ENCODE measurements around the gene ADGRL1.

GRCh38 chr19:14138576-14139265 lies 67.2 kb downstream of the ADGRL1 start:
- TF ChIP-seq, protein P1, sequence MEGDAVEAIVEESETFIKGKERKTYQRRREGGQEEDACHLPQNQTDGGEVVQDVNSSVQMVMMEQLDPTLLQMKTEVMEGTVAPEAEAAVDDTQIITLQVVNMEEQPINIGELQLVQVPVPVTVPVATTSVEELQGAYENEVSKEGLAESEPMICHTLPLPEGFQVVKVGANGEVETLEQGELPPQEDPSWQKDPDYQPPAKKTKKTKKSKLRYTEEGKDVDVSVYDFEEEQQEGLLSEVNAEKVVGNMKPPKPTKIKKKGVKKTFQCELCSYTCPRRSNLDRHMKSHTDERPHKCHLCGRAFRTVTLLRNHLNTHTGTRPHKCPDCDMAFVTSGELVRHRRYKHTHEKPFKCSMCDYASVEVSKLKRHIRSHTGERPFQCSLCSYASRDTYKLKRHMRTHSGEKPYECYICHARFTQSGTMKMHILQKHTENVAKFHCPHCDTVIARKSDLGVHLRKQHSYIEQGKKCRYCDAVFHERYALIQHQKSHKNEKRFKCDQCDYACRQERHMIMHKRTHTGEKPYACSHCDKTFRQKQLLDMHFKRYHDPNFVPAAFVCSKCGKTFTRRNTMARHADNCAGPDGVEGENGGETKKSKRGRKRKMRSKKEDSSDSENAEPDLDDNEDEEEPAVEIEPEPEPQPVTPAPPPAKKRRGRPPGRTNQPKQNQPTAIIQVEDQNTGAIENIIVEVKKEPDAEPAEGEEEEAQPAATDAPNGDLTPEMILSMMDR (IDR thresholded peaks at IDR 0.05; ENCODE audit: low read depth, low read length, poor library complexity, severe bottlenecking), result no peak
- no peak for TF ChIP-seq EZH2phosphoT487 (IDR thresholded peaks at IDR 0.05; ENCODE audit: borderline replicate concordance, low read length)

All from DOHH2 (cell line).